PFSK-1 (cell line): ENCODE measurements around the gene LAMC3.

Experiments used
- POLR2AphosphoS5 ChIP-seq: IDR thresholded peaks from 2 replicates; pipeline ENCODE4 v1.6.1; 2012; ENCODE audit warnings: low read depth, mild to moderate bottlenecking, control low read depth, low read length, moderate library complexity
- SIN3A ChIP-seq: IDR thresholded peaks from 2 replicates; pipeline ENCODE4 v1.6.1; 2012; ENCODE audit warnings: mild to moderate bottlenecking, low read length, moderate library complexity, borderline replicate concordance; ENCODE audit not compliant: insufficient read depth

- TF ChIP-seq POLR2AphosphoS5 (no peak), SIN3A (no peak)
These were observed 24.5 kb upstream of the LAMC3 start for GRCh38 chr9:130984521-130984920.
